GM19463 (cell line): ENCODE results near the gene ESYT2.
"Not testable (repeated sequence)": the region's sequence is repeated elsewhere in the genome, so short reads cannot be mapped to it uniquely, and the experiment has no call there.

Source experiments
- ATAC-seq: cut with Tn5 transposase; IDR thresholded peaks from one replicate; pipeline ENCODE4 v1.9.1; 2021; ENCODE audit warnings: mild to moderate bottlenecking, moderate library complexity; ENCODE audit not compliant: unreplicated experiment

Gene ESYT2

DNA sequence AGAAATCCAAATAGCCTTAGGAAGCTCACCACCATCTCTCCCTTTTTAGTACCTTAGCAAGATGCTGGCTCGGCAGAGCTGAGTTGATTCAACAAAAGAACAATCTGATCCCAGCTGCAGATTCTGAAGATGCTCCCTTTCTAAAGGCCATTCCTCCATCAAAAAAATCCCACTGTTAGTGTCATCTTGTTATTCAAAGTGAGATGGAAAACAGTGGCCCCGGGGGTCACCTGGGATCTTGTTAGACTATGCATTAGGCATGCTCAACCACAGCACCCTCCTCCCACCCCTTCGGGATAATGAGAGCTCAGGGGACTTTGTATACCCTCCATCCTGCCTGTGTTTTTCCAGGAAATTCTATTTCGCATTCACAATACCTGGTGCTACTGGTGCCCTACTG is 127.1 kb downstream of the ESYT2 start:
- ATAC-seq, result no peak

DNA sequence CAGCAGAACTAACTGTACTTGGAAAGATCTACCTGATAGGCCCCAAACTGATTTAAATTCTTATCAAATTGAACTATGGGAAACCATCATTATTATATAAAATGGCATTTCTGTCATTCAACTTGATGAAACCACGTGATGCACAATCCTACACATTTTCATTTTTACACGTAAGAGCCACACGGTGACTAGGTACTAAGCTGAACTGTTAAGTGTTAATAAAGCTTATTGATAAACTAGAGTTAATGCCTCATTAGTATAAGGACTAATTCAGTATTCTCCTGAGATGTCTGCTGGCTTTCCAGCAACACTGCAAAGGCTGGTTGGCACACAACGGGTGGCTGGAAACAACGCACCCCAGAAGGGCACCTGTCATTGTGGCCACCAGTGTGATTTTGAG is 129.3 kb downstream of the ESYT2 start:
- ATAC-seq, result no peak

DNA sequence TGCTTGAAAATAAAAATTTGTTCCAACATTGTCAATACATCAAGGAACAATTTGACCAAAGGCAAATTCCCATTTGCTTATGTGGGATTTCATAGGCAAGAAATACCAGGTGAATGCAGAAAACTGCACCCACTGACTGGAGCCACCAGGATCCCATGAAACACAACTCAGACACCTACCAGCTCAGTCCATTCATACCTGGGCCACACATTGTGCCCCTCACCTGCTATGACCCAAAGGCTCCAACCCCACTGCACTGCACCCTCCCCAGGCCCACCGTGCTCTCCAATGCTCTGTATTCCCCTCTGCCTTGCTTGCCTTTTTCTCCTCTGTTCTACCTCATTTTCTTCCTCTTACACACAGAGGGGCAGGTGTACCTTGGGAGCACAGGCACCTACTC is 130.0 kb downstream of the ESYT2 start:
- ATAC-seq, result no peak

GRCh38 chr7:158698657-158699195 is 130.6 kb downstream of the ESYT2 start:
- no peak for ATAC-seq

DNA sequence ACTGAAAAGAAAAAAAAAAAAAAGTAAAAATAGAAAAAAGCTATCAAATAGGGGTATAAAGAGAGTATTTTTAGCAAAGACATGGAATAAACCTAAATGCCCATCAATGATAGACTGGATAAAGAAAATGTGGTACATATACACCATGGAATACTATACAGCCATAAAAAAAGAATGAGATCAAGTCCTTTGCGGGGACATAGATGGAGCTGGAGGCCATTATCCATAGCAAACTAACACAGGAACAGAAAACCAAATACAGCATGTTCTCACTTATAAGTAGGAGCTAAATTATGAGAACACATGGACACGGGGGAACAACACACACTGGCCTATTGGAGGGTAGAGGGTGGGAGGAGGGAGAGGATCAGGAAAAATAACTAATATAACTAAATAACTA is 131.7 kb downstream of the ESYT2 start:
- ATAC-seq, result not testable (repeated sequence)

- ATAC-seq, result peak; percentile 84
These were observed 133.4 kb downstream of the ESYT2 start for GRCh38 chr7:158695726-158696452.

DNA sequence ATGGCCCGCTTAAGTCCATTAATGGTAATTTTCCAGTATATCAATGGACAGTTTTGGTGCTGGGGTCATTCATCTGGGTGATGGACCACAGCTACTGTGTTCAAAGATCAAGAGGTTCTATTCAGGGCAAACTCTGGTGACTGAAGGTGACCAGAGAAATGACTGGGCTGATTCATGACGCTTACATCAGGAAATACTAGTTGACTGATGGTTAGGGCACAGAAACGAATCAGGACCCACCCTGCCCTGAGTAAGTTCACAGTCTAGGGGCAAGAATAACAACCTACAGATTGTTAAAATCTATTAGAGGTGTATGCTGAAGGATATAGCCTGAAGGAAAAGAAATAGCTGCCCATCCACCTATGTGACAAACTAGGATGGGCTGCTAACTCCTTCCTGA is 134.3 kb downstream of the ESYT2 start:
- ATAC-seq, result no peak

GRCh38 chr7:158694650-158695049 is 134.7 kb downstream of the ESYT2 start:
- no peak for ATAC-seq

- no peak for ATAC-seq
These were observed 139.8 kb downstream of the ESYT2 start for GRCh38 chr7:158689488-158689887.

DNA sequence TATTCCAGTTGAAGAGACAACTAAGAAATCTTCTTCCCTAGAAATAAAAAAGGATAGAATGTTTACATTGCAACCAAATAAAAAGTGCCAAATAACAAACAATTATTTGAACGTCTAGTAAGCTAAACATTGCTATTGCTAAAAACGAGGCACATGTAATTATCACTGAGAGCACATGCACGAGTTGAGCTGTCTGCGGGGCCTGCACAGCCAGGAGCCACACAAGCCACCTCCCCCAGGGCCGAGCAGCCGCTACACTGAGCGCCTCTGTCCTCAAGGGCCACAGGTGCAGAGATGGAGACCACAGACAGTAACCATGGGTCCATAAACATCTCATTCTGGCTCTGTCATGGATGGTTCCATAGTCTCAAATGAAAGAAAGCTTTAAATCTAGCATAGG is 141.9 kb downstream of the ESYT2 start:
- no peak for ATAC-seq

GRCh38 chr7:158685693-158686092 is 143.6 kb downstream of the ESYT2 start:
- no peak for ATAC-seq

DNA sequence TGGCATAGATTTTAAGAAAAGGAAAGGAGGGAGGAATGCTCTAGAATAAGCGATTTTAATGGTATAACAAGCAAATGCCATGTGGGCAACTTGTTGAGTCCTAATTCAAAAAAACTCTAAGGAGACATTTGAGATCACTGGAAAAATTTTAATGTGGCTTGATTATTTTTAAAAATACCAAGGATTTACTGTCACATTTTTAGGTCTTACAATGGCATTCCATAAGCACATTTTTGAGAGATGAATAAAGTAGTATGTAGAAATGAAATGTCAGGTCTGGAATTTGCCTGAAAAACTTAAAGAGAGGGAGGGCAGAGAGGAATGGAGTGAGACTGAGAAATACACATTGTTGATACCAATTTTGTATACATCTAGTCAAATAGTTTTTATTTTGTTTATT is 145.0 kb downstream of the ESYT2 start:
- ATAC-seq, result no peak

DNA sequence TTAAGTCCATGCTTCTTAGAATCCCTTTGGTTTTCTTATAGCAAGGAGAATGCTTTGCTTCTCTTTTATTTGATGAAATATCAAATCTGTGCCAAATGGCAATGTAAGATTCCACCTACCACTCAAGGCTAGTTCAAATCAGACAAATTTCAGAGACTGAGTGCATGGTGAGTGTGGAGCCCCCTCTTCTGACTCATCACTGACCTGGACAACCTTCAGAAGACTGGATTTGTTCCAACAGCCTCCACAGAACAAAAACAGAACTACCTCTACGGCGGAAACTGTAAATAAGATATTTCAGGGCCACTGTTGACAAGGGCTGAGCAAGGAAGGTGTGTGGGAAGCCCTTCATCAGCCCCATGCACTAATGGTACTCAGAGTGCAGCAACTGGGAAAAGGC is 145.8 kb downstream of the ESYT2 start:
- ATAC-seq, result no peak

DNA sequence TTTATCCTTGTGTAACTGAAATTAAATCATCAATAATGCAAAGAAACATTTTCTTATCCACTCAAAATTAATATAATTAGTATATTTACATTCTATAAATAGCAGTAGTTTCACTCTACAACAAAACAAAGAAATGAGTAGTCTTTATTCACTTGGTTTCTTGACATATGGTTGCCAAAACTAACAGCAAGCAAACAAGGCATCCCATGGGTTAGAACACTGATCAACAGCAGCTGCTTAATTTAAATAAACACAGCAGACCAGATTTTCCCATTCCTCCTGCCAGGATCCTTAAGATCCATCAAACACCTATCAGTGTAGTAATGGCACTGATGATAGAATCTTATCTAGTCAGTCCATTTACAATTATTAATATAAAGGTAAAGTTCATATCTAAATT is 146.9 kb downstream of the ESYT2 start:
- ATAC-seq, result no peak
